AG04449 (cell line): Measurements from ENCODE around the gene KRTAP4-1.
"Not testable (repeated sequence)": the region's sequence is repeated elsewhere in the genome, so short reads cannot be mapped to it uniquely, and the experiment has no call there.

Source experiments
- CTCF ChIA-PET: fragments of 350-600 bp; formaldehyde crosslinking; extraction: SDS; loops from one replicate; lab custom pipeline; 2021; ENCODE audit warnings: antibody characterized with exemption; lab: Yijun Ruan, JAX
- POLR2A ChIA-PET: fragments of 400-600, 350-600 bp; formaldehyde crosslinking; extraction: SDS; loops from one replicate; lab custom pipeline; 2020; ENCODE audit warnings: antibody characterized with exemption, inconsistent platforms; lab: Yijun Ruan, JAX
- DNase-seq: peaks from one replicate; pipeline ENCODE4 v3.0.0-alpha.2; 2010; ENCODE audit warnings: low read depth, low spot score
- H3K4me3 ChIP-seq: 2 replicates; pipeline ENCODE4 v1.5.1; 2011; ENCODE audit warnings: low read depth, mild to moderate bottlenecking, control low read depth, low read length
- CTCF ChIP-seq: IDR thresholded peaks from one replicate; pipeline ENCODE4 v1.5.1; 2011; ENCODE audit warnings: mild to moderate bottlenecking, moderate library complexity, low read length, control low read depth, inconsistent platforms; ENCODE audit not compliant: insufficient read depth; ENCODE audit errors: missing control alignments

The KRTAP4-1 gene

GRCh38 chr17:41196068-41196467 is 11.4 kb upstream of the KRTAP4-1 start:
- no peak for DNase-seq
- TF ChIP-seq CTCF, result no peak
- no peak overlapping the region for H3K4me3 ChIP-seq
- CTCF ChIA-PET, result interaction anchor here (1.5 to 1.9 kb wide), 2 partner anchors 133 to 353 kb away, joined by 3 to 6 read pairs; no protein-coding TSS in a partner anchor
- POLR2A ChIA-PET, result interaction anchor here (1.0 kb wide), 1 partner anchor 17 kb away, joined by 3 read pairs; no protein-coding TSS in a partner anchor

GRCh38 chr17:41190328-41190727 is 5.6 kb upstream of the KRTAP4-1 start:
- TF ChIP-seq CTCF, result no peak
- H3K4me3 ChIP-seq, result no peak overlapping the region
- DNase-seq, result no peak
- CTCF ChIA-PET, result no interaction called here
- POLR2A ChIA-PET, result no interaction called here

- DNase-seq, POLR2A ChIA-PET, H3K4me3 ChIP-seq, CTCF ChIA-PET: not testable (repeated sequence)
Measured at GRCh38 chr17:41189837-41190318, 5.2 kb upstream of the KRTAP4-1 start, which contains the start of gene KRTAP9-1. Gene KRTAP9-1 (plus strand): TSS chr17:41189887. CDS start chr17:41189887, 0 bp downstream.

GRCh38 chr17:41186872-41187271 is 2.2 kb upstream of the KRTAP4-1 start:
- H3K4me3 ChIP-seq, result no peak overlapping the region
- ChIA-PET POLR2A (no interaction called here), CTCF (interaction anchor here (1.5 kb wide), 1 partner anchor 9 kb away, joined by 5 read pairs; the partner anchor contains the start of gene KRTAP4-2)
- DNase-seq, result no peak
- no peak for TF ChIP-seq CTCF

- no peak for TF ChIP-seq CTCF
- DNase-seq, result no peak
- ChIA-PET CTCF (interaction anchor here (1.4 kb wide), 1 partner anchor 25 kb away, joined by 4 read pairs; no protein-coding TSS in a partner anchor), POLR2A (no interaction called here)
- H3K4me3 ChIP-seq, result no peak overlapping the region
Measured at GRCh38 chr17:41185001-41185400, 290 bp upstream of the KRTAP4-1 start.

- TF ChIP-seq CTCF, result no peak
- CTCF ChIA-PET, result interaction anchor here (1.8 kb wide), 1 partner anchor 8 kb away, joined by 5 read pairs; no protein-coding TSS in a partner anchor
- POLR2A ChIA-PET, result interaction anchor here (0.9 kb wide), 1 partner anchor 17 kb away, joined by 3 read pairs; no protein-coding TSS in a partner anchor
- no peak for DNase-seq
- H3K4me3 ChIP-seq, result no peak overlapping the region
Measured at GRCh38 chr17:41178843-41179616, 5.7 kb downstream of the KRTAP4-1 start.
